Left hindlimb (tissue), 1 donor: ENCODE data around the gene GPR152.
A peak's percentile ranks its signal among the peaks of the same experiment; 100 is the strongest.

Source experiments
- DNase-seq: peaks from one replicate; pipeline ENCODE4 v3.0.0-alpha.2; 2018

The GPR152 gene

GRCh38 chr11:67464411-67465188, 12.1 kb upstream of the GPR152 start:
- peak; percentile 86 for DNase-seq

- DNase-seq, result no peak
These were observed 11.3 kb upstream of the GPR152 start for GRCh38 chr11:67463680-67464410.

GRCh38 chr11:67463186-67463585, 10.7 kb upstream of the GPR152 start:
- no peak for DNase-seq

GRCh38 chr11:67458266-67458665, 5.7 kb upstream of the GPR152 start:
- no peak for DNase-seq

GRCh38 chr11:67457453-67457852, 4.9 kb upstream of the GPR152 start:
- DNase-seq, result no peak

GRCh38 chr11:67456068-67456705, 3.7 kb upstream of the GPR152 start:
- DNase-seq, result no peak

- DNase-seq, result no peak
These were observed 2.5 kb upstream of the GPR152 start, which contains the start of gene CABP4 for GRCh38 chr11:67455054-67455453. Gene CABP4 (plus strand): TSS chr11:67455354. CDS start chr11:67455424, 70 bp downstream.

- DNase-seq, result no peak
These were observed 1.5 kb upstream of the GPR152 start for GRCh38 chr11:67453816-67454732.

GRCh38 chr11:67451658-67451976, 912 bp downstream of the GPR152 start:
- no peak for DNase-seq

- no peak for DNase-seq
These were observed 1.5 kb downstream of the GPR152 start for GRCh38 chr11:67450796-67451657.

- DNase-seq, result no peak
These were observed 3.2 kb downstream of the GPR152 start for GRCh38 chr11:67449116-67449844.

GRCh38 chr11:67448220-67448609, 4.3 kb downstream of the GPR152 start:
- DNase-seq, result no peak

GRCh38 chr11:67445515-67445914, 7.0 kb downstream of the GPR152 start:
- no peak for DNase-seq

- DNase-seq, result no peak
These were observed 9.8 kb downstream of the GPR152 start for GRCh38 chr11:67442504-67443404.

- no peak for DNase-seq
These were observed 10.7 kb downstream of the GPR152 start for GRCh38 chr11:67441731-67442351.

- DNase-seq, result no peak
These were observed 11.4 kb downstream of the GPR152 start for GRCh38 chr11:67441098-67441563.

GRCh38 chr11:67440229-67441097, 12.1 kb downstream of the GPR152 start:
- DNase-seq, result no peak
